ENCODE measurements around the gene CADPS. TPM values are rescaled to one million over a fixed set of nuclear protein-coding genes. Genes with fewer than 3 reads are reported as not detected.

CADPS gene
- total RNA-seq, 1 experiment from 2014 or later: not detected

GRCh38 chr3:62696011-62696410, 179.2 kb downstream of the CADPS start:
- BruUV-seq (replicated peaks): no TSS peak
- intact Hi-C loops (cut with micrococcal nuclease; ENCODE audit: unreplicated experiment) (no loop called here), in situ Hi-C loops (cut with HindIII; ENCODE audit: low pct_unique_long_range_greater_than_20kb, low sequenced_read_pairs) (no loop called here)
- H3K4me1 ChIP-seq (ENCODE audit: control insufficient read depth, insufficient read depth, low read length): no peaks in the 10 kb centered on the region
- TF ChIP-seq TCF7L2 (IDR thresholded peaks at IDR 0.05; ENCODE audit: low read depth, low read length) (no peak), SIN3A (IDR thresholded peaks at IDR 0.05; ENCODE audit: borderline replicate concordance, insufficient read depth, low read depth, low read length) (no peak), POLR2AphosphoS5 (IDR thresholded peaks at IDR 0.05; ENCODE audit: low read depth, low read length) (no peak), CTCF (IDR thresholded peaks at IDR 0.05) (no peak), REST (IDR thresholded peaks at IDR 0.05; ENCODE audit: insufficient read depth in 1 of 2, low read depth in 2 of 2, low read length in 1 of 2) (no peak)
- H3K36me3 ChIP-seq (ENCODE audit: control insufficient read depth, insufficient read depth, low read length): no peaks in the 10 kb centered on the region
- H3K9me3 ChIP-seq (ENCODE audit: control insufficient read depth, insufficient read depth, low read depth, low read length): no peaks in the 10 kb centered on the region
- H3K4me3 ChIP-seq (ENCODE audit: low read depth in 2 of 2, low read length in 2 of 2): no peak overlapping the region
- no peaks in the 10 kb centered on the region for H3K27me3 ChIP-seq (ENCODE audit: control insufficient read depth, insufficient read depth, low read length)
- H3K27ac ChIP-seq (ENCODE audit: low read length): no peak overlapping the region
- ChIA-PET CTCF (no interaction called here), POLR2A (no interaction called here)
- DNase-seq (ENCODE audit: low read depth, low spot score): no peak
- no peak for ATAC-seq

GRCh38 chr3:62688812-62689211, 186.4 kb downstream of the CADPS start:
- intact Hi-C loops (cut with micrococcal nuclease; ENCODE audit: unreplicated experiment) (no loop called here), in situ Hi-C loops (cut with HindIII; ENCODE audit: low pct_unique_long_range_greater_than_20kb, low sequenced_read_pairs) (no loop called here)
- Histone ChIP-seq H3K9me3 (ENCODE audit: control insufficient read depth, insufficient read depth, low read depth, low read length) (no peaks in the 10 kb centered on the region), H3K36me3 (ENCODE audit: control insufficient read depth, insufficient read depth, low read length) (no peaks in the 10 kb centered on the region), H3K4me1 (ENCODE audit: control insufficient read depth, insufficient read depth, low read length) (no peaks in the 10 kb centered on the region), H3K27ac (ENCODE audit: low read length) (no peak overlapping the region), H3K27me3 (ENCODE audit: control insufficient read depth, insufficient read depth, low read length) (no peaks in the 10 kb centered on the region), H3K4me3 (ENCODE audit: low read depth in 2 of 2, low read length in 2 of 2) (no peak overlapping the region)
- CTCF ChIA-PET: no interaction called here
- POLR2A ChIA-PET: no interaction called here
- BruUV-seq (replicated peaks): no TSS peak
- TF ChIP-seq TCF7L2 (IDR thresholded peaks at IDR 0.05; ENCODE audit: low read depth, low read length) (no peak), REST (IDR thresholded peaks at IDR 0.05; ENCODE audit: insufficient read depth in 1 of 2, low read depth in 2 of 2, low read length in 1 of 2) (no peak), SIN3A (IDR thresholded peaks at IDR 0.05; ENCODE audit: borderline replicate concordance, insufficient read depth, low read depth, low read length) (no peak), CTCF (IDR thresholded peaks at IDR 0.05) (no peak), POLR2AphosphoS5 (IDR thresholded peaks at IDR 0.05; ENCODE audit: low read depth, low read length) (no peak)
- ATAC-seq: no peak
- DNase-seq (ENCODE audit: low read depth, low spot score): no peak
